Left colon (tissue), 2 donors: ENCODE data around the gene ADM5. TPM values are rescaled to one million over a fixed set of nuclear protein-coding genes. Genes with fewer than 3 reads are reported as not detected.

ENCODE experiments used
- ATAC-seq: fragments of 200-7000 bp; cut with Tn5 transposase; one replicate; pipeline ENCODE4 v1.9.1; 2020; ENCODE audit warnings: mild to moderate bottlenecking, moderate library complexity
- DNase-seq, 2 donors: peaks; one replicate each; pipeline ENCODE4 v3.0.0-alpha.2; 2020
- intact Hi-C, 2 donors: fragments of 100-400 bp; cut with DNase I in 1 of 2; cut with micrococcal nuclease in 1 of 2; formaldehyde crosslinking; loops; one replicate each; pipeline versions ENCODE4 v1.11.2 to v1.14.0; 2022; cut with DNase I, micrococcal nuclease
- total RNA-seq, 2 donors: library from RNA; stranded (reverse); fragmentation: NEBNext Ultra II Directional; extraction: Animal tissue kit (Norgen Biotek cat#: 25700); gene quantifications; one replicate each; pipeline ENCODE4 v1.2.1, GENCODE V29; 2021
- donor health status: DM: no; HTN: no; CAD: no.
- donor health status: DM: yes; HTN: yes; CAD: no.

ADM5 gene
- total RNA-seq, 2 donors from 2014 or later: 0.98 to 1.1 TPM

GRCh38 chr19:49657493-49658138, 31.8 kb upstream of the ADM5 start:
- DNase-seq (no peak), ATAC-seq (no peak)
- intact Hi-C loops: no loop called here

GRCh38 chr19:49658139-49658517, 31.3 kb upstream of the ADM5 start:
- DNase-seq (no peak), ATAC-seq (no peak)
- intact Hi-C loops: no loop called here

- ATAC-seq (no peak), DNase-seq (no peak)
- intact Hi-C loops: no loop called here
These were observed 30.6 kb upstream of the ADM5 start for GRCh38 chr19:49658566-49659442.

GRCh38 chr19:49660338-49660961, 28.9 kb upstream of the ADM5 start:
- intact Hi-C loops: no loop called here
- ATAC-seq: no peak
- DNase-seq: no peak

- intact Hi-C loops: no loop called here
- DNase-seq (no peak), ATAC-seq (no peak)
These were observed 27.4 kb upstream of the ADM5 start for GRCh38 chr19:49662011-49662410.

- DNase-seq (no peak), ATAC-seq (no peak)
- intact Hi-C loops: no loop called here
These were observed 26.2 kb upstream of the ADM5 start for GRCh38 chr19:49663224-49663623.

- DNase-seq (peak; percentile 91 to 97), ATAC-seq (peak; percentile 78)
- intact Hi-C loops: no loop called here
These were observed 25.0 kb upstream of the ADM5 start for GRCh38 chr19:49664171-49665035.

GRCh38 chr19:49665036-49665350, 24.4 kb upstream of the ADM5 start:
- no peak for DNase-seq
- ATAC-seq: no peak
- intact Hi-C loops: no loop called here

- ATAC-seq (peak; percentile 85), DNase-seq (peak; percentile 98 to 99)
- intact Hi-C loops: no loop called here
These were observed 23.9 kb upstream of the ADM5 start, which contains the start of the genes BCL2L12 and IRF3 for GRCh38 chr19:49665351-49666119. Gene BCL2L12, plus strand, starts transcription at chr19:49665933. Its CDS starts 760 bp downstream, at chr19:49666693. Gene IRF3, minus strand, starts transcription at chr19:49665857. Its CDS starts 1,019 bp downstream, at chr19:49664838.

GRCh38 chr19:49666120-49666444, 23.3 kb upstream of the ADM5 start:
- no peak for ATAC-seq
- intact Hi-C loops: no loop called here
- no peak for DNase-seq

- intact Hi-C loops: no loop called here
- ATAC-seq (no peak), DNase-seq (no peak)
These were observed 21.9 kb upstream of the ADM5 start for GRCh38 chr19:49667473-49667872.

GRCh38 chr19:49669516-49669915, 19.9 kb upstream of the ADM5 start:
- no peak for DNase-seq
- no peak for ATAC-seq
- intact Hi-C loops: no loop called here

GRCh38 chr19:49672131-49672919, 17.1 kb upstream of the ADM5 start:
- ATAC-seq (peak; percentile 26), DNase-seq (peak; percentile 78 to 85)
- intact Hi-C loops: no loop called here

GRCh38 chr19:49676136-49676783, 13.1 kb upstream of the ADM5 start:
- ATAC-seq (peak; percentile 59), DNase-seq (peak; percentile 87)
- intact Hi-C loops: no loop called here

- peak; percentile 78 for ATAC-seq
- intact Hi-C loops: no loop called here
- peak; percentile 99 to 100 for DNase-seq
These were observed 12.6 kb upstream of the ADM5 start for GRCh38 chr19:49676784-49677230.

- ATAC-seq (peak; percentile 10), DNase-seq (peak in 1 of 2 donors; percentile 61)
- intact Hi-C loops: no loop called here
These were observed 12.0 kb upstream of the ADM5 start, which contains the start of gene PRMT1 for GRCh38 chr19:49677231-49677900. Gene PRMT1, plus strand, starts transcription at chr19:49677271. Its CDS starts 10 bp downstream, at chr19:49677281.
